ENCODE data around the gene ALDH3B1.

ALDH3B1 gene

GRCh38 chr11:68076371-68077042 lies 66.4 kb downstream of the ALDH3B1 start:
- no peak for DNase-seq

- DNase-seq, result no peak
These were observed 67.8 kb downstream of the ALDH3B1 start for GRCh38 chr11:68077617-68078582.

All from NCI-H226 (cell line).